ES-I3 (cell line): ENCODE data around the gene CRYL1.

Experiments
- H3K36me3 ChIP-seq: 2 replicates; pipeline ENCODE4 v1.6.1; 2013; ENCODE audit warnings: mild to moderate bottlenecking, low read length, control low read depth, moderate library complexity; ENCODE audit not compliant: insufficient read depth
- H3K4me1 ChIP-seq: 2 replicates; pipeline ENCODE4 v1.6.1; 2013; ENCODE audit warnings: mild to moderate bottlenecking, control low read depth, low read length; ENCODE audit not compliant: insufficient read depth
- H3K9ac ChIP-seq: 2 replicates; pipeline ENCODE4 v1.6.1; 2013; ENCODE audit warnings: low read depth, mild to moderate bottlenecking, low read length, moderate library complexity
- H3K9me3 ChIP-seq: 2 replicates; pipeline ENCODE4 v1.6.1; 2013; ENCODE audit warnings: mild to moderate bottlenecking, low read length, moderate library complexity; ENCODE audit not compliant: control insufficient read depth, insufficient read depth

Gene CRYL1

GRCh38 chr13:20407759-20408158 lies 117.9 kb downstream of the CRYL1 start:
- no peaks in the 10 kb centered on the region for H3K9me3 ChIP-seq
- H3K9ac ChIP-seq: no peak overlapping the region
- H3K36me3 ChIP-seq: no peaks in the 10 kb centered on the region
- peaks cover 38% of the 10 kb centered on the region for H3K4me1 ChIP-seq

GRCh38 chr13:20405691-20406090 lies 120.0 kb downstream of the CRYL1 start:
- H3K9me3 ChIP-seq: no peaks in the 10 kb centered on the region
- H3K4me1 ChIP-seq: peaks cover 20% of the 10 kb centered on the region
- peak overlapping the region; percentile 49 for H3K9ac ChIP-seq
- no peaks in the 10 kb centered on the region for H3K36me3 ChIP-seq

GRCh38 chr13:20404488-20405222 lies 121.0 kb downstream of the CRYL1 start:
- Histone ChIP-seq H3K36me3 (no peaks in the 10 kb centered on the region), H3K9ac (no peak overlapping the region), H3K9me3 (no peaks in the 10 kb centered on the region), H3K4me1 (peaks cover 20% of the 10 kb centered on the region)

- H3K9ac ChIP-seq: no peak overlapping the region
- no peaks in the 10 kb centered on the region for H3K36me3 ChIP-seq
- peaks cover 20% of the 10 kb centered on the region for H3K4me1 ChIP-seq
- H3K9me3 ChIP-seq: no peaks in the 10 kb centered on the region
Measured at GRCh38 chr13:20403826-20404225, 121.8 kb downstream of the CRYL1 start.

GRCh38 chr13:20402881-20403280 lies 122.8 kb downstream of the CRYL1 start:
- H3K9me3 ChIP-seq: no peaks in the 10 kb centered on the region
- H3K9ac ChIP-seq: no peak overlapping the region
- H3K4me1 ChIP-seq: peaks cover 16% of the 10 kb centered on the region
- no peaks in the 10 kb centered on the region for H3K36me3 ChIP-seq

- Histone ChIP-seq H3K4me1 (peaks cover 9% of the 10 kb centered on the region), H3K9me3 (no peaks in the 10 kb centered on the region), H3K9ac (no peak overlapping the region), H3K36me3 (no peaks in the 10 kb centered on the region)
Measured at GRCh38 chr13:20401931-20402856, 123.5 kb downstream of the CRYL1 start.

GRCh38 chr13:20401531-20401930 lies 124.1 kb downstream of the CRYL1 start:
- Histone ChIP-seq H3K36me3 (no peaks in the 10 kb centered on the region), H3K9me3 (no peaks in the 10 kb centered on the region), H3K9ac (no peak overlapping the region), H3K4me1 (peaks cover 7% of the 10 kb centered on the region; the same call in 1 of the 2 replicates)

- Histone ChIP-seq H3K9ac (no peak overlapping the region), H3K9me3 (no peaks in the 10 kb centered on the region), H3K4me1 (no peaks in the 10 kb centered on the region), H3K36me3 (no peaks in the 10 kb centered on the region)
Measured at GRCh38 chr13:20400774-20401173, 124.9 kb downstream of the CRYL1 start.

- Histone ChIP-seq H3K9me3 (no peaks in the 10 kb centered on the region), H3K4me1 (no peaks in the 10 kb centered on the region), H3K36me3 (no peaks in the 10 kb centered on the region), H3K9ac (no peak overlapping the region)
Measured at GRCh38 chr13:20399961-20400360, 125.7 kb downstream of the CRYL1 start.

GRCh38 chr13:20399515-20399914 lies 126.1 kb downstream of the CRYL1 start:
- Histone ChIP-seq H3K9ac (no peak overlapping the region), H3K36me3 (no peaks in the 10 kb centered on the region), H3K4me1 (no peaks in the 10 kb centered on the region), H3K9me3 (no peaks in the 10 kb centered on the region)

- no peaks in the 10 kb centered on the region for H3K9me3 ChIP-seq
- no peak overlapping the region for H3K9ac ChIP-seq
- no peaks in the 10 kb centered on the region for H3K36me3 ChIP-seq
- no peaks in the 10 kb centered on the region for H3K4me1 ChIP-seq
Measured at GRCh38 chr13:20398459-20398858, 127.2 kb downstream of the CRYL1 start.

- H3K36me3 ChIP-seq: no peaks in the 10 kb centered on the region
- H3K9me3 ChIP-seq: no peaks in the 10 kb centered on the region
- no peaks in the 10 kb centered on the region for H3K4me1 ChIP-seq
- no peak overlapping the region for H3K9ac ChIP-seq
Measured at GRCh38 chr13:20397896-20398295, 127.8 kb downstream of the CRYL1 start.

GRCh38 chr13:20395061-20395916 lies 130.4 kb downstream of the CRYL1 start:
- no peaks in the 10 kb centered on the region for H3K9me3 ChIP-seq
- H3K4me1 ChIP-seq: no peaks in the 10 kb centered on the region
- H3K36me3 ChIP-seq: no peaks in the 10 kb centered on the region
- H3K9ac ChIP-seq: no peak overlapping the region

- H3K36me3 ChIP-seq: no peaks in the 10 kb centered on the region
- H3K4me1 ChIP-seq: no peaks in the 10 kb centered on the region
- H3K9me3 ChIP-seq: no peaks in the 10 kb centered on the region
- H3K9ac ChIP-seq: no peak overlapping the region
Measured at GRCh38 chr13:20394506-20394905, 131.2 kb downstream of the CRYL1 start.
